HG02884 (cell line): ENCODE measurements around the gene TMEM154.
A peak's percentile ranks its signal among the peaks of the same experiment; 100 is the strongest.
"Not testable (repeated sequence)": the region's sequence is repeated elsewhere in the genome, so short reads cannot be mapped to it uniquely, and the experiment has no call there.

Source experiments
- ATAC-seq: cut with Tn5 transposase; IDR thresholded peaks from one replicate; pipeline ENCODE4 v1.9.1; 2021; ENCODE audit warnings: mild to moderate bottlenecking, moderate library complexity; ENCODE audit not compliant: unreplicated experiment

Gene TMEM154

GRCh38 chr4:152668338-152668964 lies 11.3 kb downstream of the TMEM154 start:
- ATAC-seq = no peak

- ATAC-seq = no peak
Measured at GRCh38 chr4:152667781-152668180, 12.0 kb downstream of the TMEM154 start.

GRCh38 chr4:152666946-152667345 lies 12.9 kb downstream of the TMEM154 start:
- ATAC-seq = no peak

GRCh38 chr4:152665691-152666395 lies 14.0 kb downstream of the TMEM154 start:
- ATAC-seq = no peak

GRCh38 chr4:152664067-152664378 lies 15.8 kb downstream of the TMEM154 start:
- ATAC-seq = not testable (repeated sequence)

GRCh38 chr4:152663203-152664066 lies 16.4 kb downstream of the TMEM154 start:
- ATAC-seq = peak; percentile 46

GRCh38 chr4:152661649-152662048 lies 18.1 kb downstream of the TMEM154 start:
- no peak for ATAC-seq

- ATAC-seq = no peak
Measured at GRCh38 chr4:152660526-152660925, 19.3 kb downstream of the TMEM154 start.

- ATAC-seq = no peak
Measured at GRCh38 chr4:152659806-152660205, 20.0 kb downstream of the TMEM154 start.

- no peak for ATAC-seq
Measured at GRCh38 chr4:152657657-152658056, 22.1 kb downstream of the TMEM154 start.

- no peak for ATAC-seq
Measured at GRCh38 chr4:152655272-152656129, 24.3 kb downstream of the TMEM154 start.

- no peak for ATAC-seq
Measured at GRCh38 chr4:152652102-152652501, 27.7 kb downstream of the TMEM154 start.

GRCh38 chr4:152651473-152652060 lies 28.2 kb downstream of the TMEM154 start:
- no peak for ATAC-seq

- ATAC-seq = no peak
Measured at GRCh38 chr4:152646221-152646620, 33.6 kb downstream of the TMEM154 start.

GRCh38 chr4:152644130-152644529 lies 35.7 kb downstream of the TMEM154 start:
- ATAC-seq = no peak

GRCh38 chr4:152643153-152644035 lies 36.4 kb downstream of the TMEM154 start:
- ATAC-seq = peak; percentile 91

- ATAC-seq = no peak
Measured at GRCh38 chr4:152640058-152640921, 39.5 kb downstream of the TMEM154 start.

- no peak for ATAC-seq
Measured at GRCh38 chr4:152635851-152636250, 43.9 kb downstream of the TMEM154 start.
